ENCODE results near the gene SELENOM. TPM values are rescaled to one million over a fixed set of nuclear protein-coding genes. Genes with fewer than 3 reads are reported as not detected.

Gene SELENOM
- polyA plus RNA-seq, 1 experiment: 89.0 TPM

DNA sequence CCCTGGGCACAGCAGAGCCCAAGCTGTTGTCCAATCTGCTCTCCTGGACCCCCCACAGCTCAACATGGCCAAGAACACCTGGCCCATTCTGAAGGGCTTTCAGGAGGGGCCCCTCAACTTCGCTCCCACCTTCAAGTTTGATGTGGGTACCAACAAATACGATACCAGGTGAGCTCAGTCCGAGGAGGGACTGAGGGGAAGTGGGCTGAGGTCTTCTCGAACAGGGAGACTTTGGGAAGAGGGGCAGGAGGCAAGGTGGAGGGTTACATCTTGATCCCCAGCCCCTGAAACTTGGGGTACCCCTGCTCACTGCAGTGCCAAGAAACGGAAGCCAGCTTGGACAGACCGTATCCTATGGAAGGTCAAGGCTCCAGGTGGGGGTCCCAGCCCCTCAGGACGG lies 20.8 kb upstream of the SELENOM start:
- Histone ChIP-seq H3K27ac (ENCODE audit: low read depth, low read length) (no peak overlapping the region), H3K4me3 (ENCODE audit: low read depth, low read length) (no peak overlapping the region), H3K27me3 (ENCODE audit: control insufficient read depth, insufficient read depth, low read length) (peaks cover 2% of the 10 kb centered on the region), H3K9me3 (ENCODE audit: control insufficient read depth, insufficient read depth, low read length) (no peaks in the 10 kb centered on the region; the same call in 1 of the 2 replicates)
- CTCF ChIA-PET: interaction anchor here (0.6 to 1.3 kb wide), 3 partner anchors 21 to 136 kb away, joined by 5 read pairs; partner anchors contain the start of gene SELENOM
- no peak for DNase-seq (ENCODE audit: low read depth, low spot score)
- TF ChIP-seq, protein P1, sequence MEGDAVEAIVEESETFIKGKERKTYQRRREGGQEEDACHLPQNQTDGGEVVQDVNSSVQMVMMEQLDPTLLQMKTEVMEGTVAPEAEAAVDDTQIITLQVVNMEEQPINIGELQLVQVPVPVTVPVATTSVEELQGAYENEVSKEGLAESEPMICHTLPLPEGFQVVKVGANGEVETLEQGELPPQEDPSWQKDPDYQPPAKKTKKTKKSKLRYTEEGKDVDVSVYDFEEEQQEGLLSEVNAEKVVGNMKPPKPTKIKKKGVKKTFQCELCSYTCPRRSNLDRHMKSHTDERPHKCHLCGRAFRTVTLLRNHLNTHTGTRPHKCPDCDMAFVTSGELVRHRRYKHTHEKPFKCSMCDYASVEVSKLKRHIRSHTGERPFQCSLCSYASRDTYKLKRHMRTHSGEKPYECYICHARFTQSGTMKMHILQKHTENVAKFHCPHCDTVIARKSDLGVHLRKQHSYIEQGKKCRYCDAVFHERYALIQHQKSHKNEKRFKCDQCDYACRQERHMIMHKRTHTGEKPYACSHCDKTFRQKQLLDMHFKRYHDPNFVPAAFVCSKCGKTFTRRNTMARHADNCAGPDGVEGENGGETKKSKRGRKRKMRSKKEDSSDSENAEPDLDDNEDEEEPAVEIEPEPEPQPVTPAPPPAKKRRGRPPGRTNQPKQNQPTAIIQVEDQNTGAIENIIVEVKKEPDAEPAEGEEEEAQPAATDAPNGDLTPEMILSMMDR (IDR thresholded peaks at IDR 0.05; ENCODE audit: low read depth, low read length): no peak
- POLR2A ChIA-PET: no interaction called here

DNA sequence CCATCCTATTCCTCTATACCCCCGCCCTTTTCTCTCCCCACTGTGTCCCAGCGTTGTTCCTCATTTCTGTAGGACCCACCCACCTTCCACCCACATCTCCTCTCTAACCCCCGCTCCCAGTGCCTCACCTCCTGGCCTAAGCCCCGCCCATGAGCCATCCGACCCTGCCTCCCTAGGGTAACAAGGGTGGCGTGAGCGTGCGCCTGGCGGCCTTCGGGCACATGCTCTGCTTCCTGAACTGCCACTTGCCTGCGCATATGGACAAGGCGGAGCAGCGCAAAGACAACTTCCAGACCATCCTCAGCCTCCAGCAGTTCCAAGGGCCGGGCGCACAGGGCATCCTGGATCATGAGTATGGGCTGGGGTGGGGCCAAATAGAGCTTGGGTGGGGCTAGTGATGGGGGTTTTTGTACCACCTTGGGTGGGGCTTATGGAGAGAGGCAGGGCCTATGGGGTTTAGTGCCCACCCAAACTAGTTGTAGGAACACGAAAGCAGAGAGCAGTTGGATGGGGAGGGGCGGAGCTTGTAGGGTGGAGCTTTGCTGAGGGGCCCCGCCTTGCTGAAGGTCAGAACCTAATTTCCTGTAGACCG lies 19.9 kb upstream of the SELENOM start:
- H3K27ac ChIP-seq (ENCODE audit: low read depth, low read length): no peak overlapping the region
- POLR2A ChIA-PET: no interaction called here
- TF ChIP-seq, protein P1 (IDR thresholded peaks at IDR 0.05; ENCODE audit: low read depth, low read length): no peak
- DNase-seq (ENCODE audit: low read depth, low spot score): no peak
- peaks cover 2% of the 10 kb centered on the region for H3K27me3 ChIP-seq (ENCODE audit: control insufficient read depth, insufficient read depth, low read length)
- H3K9me3 ChIP-seq (ENCODE audit: control insufficient read depth, insufficient read depth, low read length): no peaks in the 10 kb centered on the region; the same call in 1 of the 2 replicates
- CTCF ChIA-PET: interaction anchor here (0.7 to 1.3 kb wide), 3 partner anchors 20 to 105 kb away, joined by 3 to 5 read pairs (median 5); partner anchors contain the start of gene SELENOM
- H3K4me3 ChIP-seq (ENCODE audit: low read depth, low read length): no peak overlapping the region

DNA sequence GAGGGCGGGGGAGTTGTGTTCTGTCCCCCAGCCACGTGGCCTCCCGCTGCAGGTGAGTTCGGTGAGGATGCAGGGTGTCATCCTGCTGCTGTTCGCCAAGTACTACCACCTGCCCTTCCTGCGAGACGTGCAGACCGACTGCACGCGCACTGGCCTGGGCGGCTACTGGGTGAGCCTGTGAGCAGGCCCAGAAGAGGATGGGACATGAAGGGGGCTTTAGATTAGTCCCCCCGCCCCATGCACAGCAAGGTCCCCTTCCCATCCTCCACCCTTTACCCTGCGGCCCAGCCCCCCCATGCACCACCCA lies 19.5 kb upstream of the SELENOM start:
- TF ChIP-seq, protein P1 (IDR thresholded peaks at IDR 0.05; ENCODE audit: low read depth, low read length): no peak
- DNase-seq (ENCODE audit: low read depth, low spot score): no peak
- no peak overlapping the region for H3K27ac ChIP-seq (ENCODE audit: low read depth, low read length)
- no peak overlapping the region for H3K4me3 ChIP-seq (ENCODE audit: low read depth, low read length)
- peaks cover 2% of the 10 kb centered on the region for H3K27me3 ChIP-seq (ENCODE audit: control insufficient read depth, insufficient read depth, low read length)
- CTCF ChIA-PET: no interaction called here
- POLR2A ChIA-PET: no interaction called here
- H3K9me3 ChIP-seq (ENCODE audit: control insufficient read depth, insufficient read depth, low read length): no peaks in the 10 kb centered on the region; the same call in 1 of the 2 replicates

- CTCF ChIA-PET: interaction anchor here (2.3 kb wide), 1 partner anchor 18 kb away, joined by 13 read pairs; the partner anchor contains the start of gene SELENOM
- H3K9me3 ChIP-seq (ENCODE audit: control insufficient read depth, insufficient read depth, low read length): no peaks in the 10 kb centered on the region; the same call in 1 of the 2 replicates
- H3K27ac ChIP-seq (ENCODE audit: low read depth, low read length): no peak overlapping the region
Observed at GRCh38 chr22:31126128-31126868, 18.9 kb upstream of the SELENOM start.

More at GRCh38 chr22:31126128-31126868, 18.9 kb upstream of the SELENOM start:
- TF ChIP-seq, protein P1 (IDR thresholded peaks at IDR 0.05; ENCODE audit: low read depth, low read length): no peak
- Histone ChIP-seq H3K4me3 (ENCODE audit: low read depth, low read length) (no peak overlapping the region), H3K27me3 (ENCODE audit: control insufficient read depth, insufficient read depth, low read length) (peaks cover 2% of the 10 kb centered on the region)
- POLR2A ChIA-PET: no interaction called here
- no peak for DNase-seq (ENCODE audit: low read depth, low spot score)
